GM18505 (cell line): Measurements from ENCODE around the gene SSBP3.

Source experiments
- ATAC-seq: cut with Tn5 transposase; IDR thresholded peaks from one replicate; pipeline ENCODE4 v1.9.1; 2021; ENCODE audit not compliant: unreplicated experiment
- POLR2A ChIP-seq: IDR thresholded peaks from 4 replicates; pipeline ENCODE4 v1.6.1; 2011; ENCODE audit warnings: borderline replicate concordance; ENCODE audit not compliant: insufficient read depth, insufficient read length; ENCODE audit errors: extremely low read depth

Gene SSBP3

GRCh38 chr1:54178296-54179070 is 227.7 kb downstream of the SSBP3 start:
- TF ChIP-seq POLR2A = no peak
- ATAC-seq = no peak

GRCh38 chr1:54177726-54178125 is 228.5 kb downstream of the SSBP3 start:
- TF ChIP-seq POLR2A = no peak
- no peak for ATAC-seq

- TF ChIP-seq POLR2A = no peak
- ATAC-seq = no peak
These were observed 229.4 kb downstream of the SSBP3 start for GRCh38 chr1:54176621-54177327.
